Neuronal stem cell (in vitro differentiated cells): ENCODE data around the gene EFS.

Experiments used
- DNase-seq: peaks from one replicate; pipeline ENCODE4 v3.0.0-alpha.2; 2013; ENCODE audit warnings: low spot score
- H2AFZ ChIP-seq: one replicate; pipeline ENCODE4 v1.6.1; 2013; ENCODE audit warnings: mild to moderate bottlenecking, low read length, inconsistent platforms
- H2AK5ac ChIP-seq: 2 replicates; pipeline ENCODE4 v1.6.1; 2013; ENCODE audit warnings: low read depth, mild to moderate bottlenecking, inconsistent platforms, low read length, moderate library complexity, mixed read lengths
- H2BK120ac ChIP-seq: 2 replicates; pipeline ENCODE4 v1.6.1; 2013; ENCODE audit warnings: low read depth, mild to moderate bottlenecking, inconsistent platforms, low read length, moderate library complexity, mixed read lengths
- H2BK12ac ChIP-seq: one replicate; pipeline ENCODE4 v1.6.1; 2013; ENCODE audit warnings: low read length, inconsistent platforms
- H2BK15ac ChIP-seq: 2 replicates; pipeline ENCODE4 v1.6.1; 2013; ENCODE audit warnings: mild to moderate bottlenecking, low read length, inconsistent platforms, mixed read lengths
- H2BK5ac ChIP-seq: one replicate; pipeline ENCODE4 v1.6.1; 2013; ENCODE audit warnings: inconsistent platforms, mild to moderate bottlenecking, low read length, moderate library complexity
- H3K14ac ChIP-seq: one replicate; pipeline ENCODE4 v1.6.1; 2013; ENCODE audit warnings: low read length, inconsistent platforms
- H3K18ac ChIP-seq: 2 replicates; pipeline ENCODE4 v1.6.1; 2013; ENCODE audit warnings: low read length, inconsistent platforms
- H3K23ac ChIP-seq: 2 replicates; pipeline ENCODE4 v1.6.1; 2013; ENCODE audit warnings: low read depth, mild to moderate bottlenecking, mixed read lengths, low read length, inconsistent platforms; ENCODE audit not compliant: poor library complexity
- H3K27ac ChIP-seq: replicated peaks from 3 replicates; pipeline ENCODE4 v1.5.1; 2013; ENCODE audit warnings: low read length, inconsistent platforms
- H3K27me3 ChIP-seq, 3 experiments: 2 replicates each; pipeline ENCODE4 v1.6.1; 2013; ENCODE audit warnings: low read length in 3 of 3, mild to moderate bottlenecking in 2 of 3, inconsistent platforms in 1 of 3, low read depth in 1 of 3, mixed read lengths in 1 of 3, moderate library complexity in 1 of 3; ENCODE audit not compliant: control insufficient read depth in 3 of 3, insufficient read depth in 3 of 3
- H3K36me3 ChIP-seq, 2 donors: replicated peaks in 1 of 2; 2 replicates each; pipeline ENCODE4 v1.6.1; 2013; ENCODE audit warnings: low read length in 2 of 2; ENCODE audit not compliant: control insufficient read depth in 2 of 2, insufficient read depth in 2 of 2
- H3K4ac ChIP-seq: 2 replicates; pipeline ENCODE4 v1.6.1; 2013; ENCODE audit warnings: inconsistent platforms, mild to moderate bottlenecking, low read length, moderate library complexity
- H3K4me1 ChIP-seq, 2 donors: 1 replicate in 1 of 2; 2 replicates in 1 of 2; pipeline ENCODE4 v1.6.1; 2013; ENCODE audit warnings: low read length in 2 of 2, low read depth in 1 of 2; ENCODE audit not compliant: control insufficient read depth in 2 of 2, insufficient read depth in 1 of 2
- H3K4me2 ChIP-seq: one replicate; pipeline ENCODE4 v1.6.1; 2013; ENCODE audit warnings: mild to moderate bottlenecking, low read length, inconsistent platforms; ENCODE audit not compliant: insufficient read depth, poor library complexity, severe bottlenecking
- H3K4me3 ChIP-seq, 2 donors: 2 replicates each; pipeline ENCODE4 v1.5.1; 2013; ENCODE audit warnings: low read length in 2 of 2, mild to moderate bottlenecking in 2 of 2, inconsistent platforms in 1 of 2, moderate library complexity in 1 of 2
- H3K79me1 ChIP-seq: one replicate; pipeline ENCODE4 v1.6.1; 2013; ENCODE audit warnings: low read depth, mild to moderate bottlenecking, inconsistent platforms, low read length, moderate library complexity
- H3K9ac ChIP-seq: one replicate; pipeline ENCODE4 v1.6.1; 2013; ENCODE audit warnings: mild to moderate bottlenecking, low read depth, low read length, inconsistent platforms; ENCODE audit not compliant: poor library complexity
- H3K9me3 ChIP-seq, 2 donors: replicated peaks in 1 of 2; 2 replicates each; pipeline versions ENCODE3 to v1.6.1; 2013; ENCODE audit warnings: low read length in 2 of 2, mild to moderate bottlenecking in 2 of 2, inconsistent platforms in 1 of 2, low read depth in 1 of 2, mixed read lengths in 1 of 2, moderate library complexity in 1 of 2; ENCODE audit not compliant: control insufficient read depth in 2 of 2, insufficient read depth in 1 of 2
- H4K8ac ChIP-seq: one replicate; pipeline ENCODE4 v1.6.1; 2013; ENCODE audit warnings: low read depth, mild to moderate bottlenecking, inconsistent platforms, low read length, moderate library complexity
- H4K91ac ChIP-seq: one replicate; pipeline ENCODE4 v1.6.1; 2013; ENCODE audit warnings: low read length, low read depth, mild to moderate bottlenecking, inconsistent platforms; ENCODE audit not compliant: poor library complexity
- WGBS, 2 donors: extraction: QIAGEN DNeasy Blood & Tissue Kit; methylation state at CpG; one replicate each; pipeline ENCODE4 v1.1.7; 2013; ENCODE audit warnings: missing lambda C conversion rate in 2 of 2, mixed read lengths in 1 of 2; ENCODE audit not compliant: insufficient read length in 2 of 2, insufficient replicate concordance in 1 of 2; ENCODE audit errors: extremely low coverage in 2 of 2; 5-methylcytosine and 5-hydroxymethylcytosine counted together

EFS gene

DNA sequence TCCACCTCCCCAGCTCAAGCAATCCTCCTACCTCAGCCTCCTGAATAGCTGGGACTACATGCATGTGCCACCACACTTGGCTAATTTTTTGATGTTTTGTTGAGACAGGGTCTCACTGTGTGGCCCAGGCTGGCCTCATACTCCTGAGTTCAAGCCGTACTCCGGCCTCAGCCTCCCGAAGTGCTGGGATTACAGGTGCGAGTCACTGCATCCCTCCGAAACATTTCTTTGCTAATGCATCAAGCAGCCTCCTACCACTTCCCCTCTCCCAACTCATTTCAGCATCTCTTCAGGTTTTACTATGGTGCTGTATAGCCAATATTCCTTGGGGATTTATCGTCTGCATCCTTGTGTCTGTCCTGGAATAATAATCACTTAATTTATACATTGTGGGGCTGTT, 10.0 kb downstream of the EFS start:
- no peak overlapping the region for H4K8ac ChIP-seq

DNA sequence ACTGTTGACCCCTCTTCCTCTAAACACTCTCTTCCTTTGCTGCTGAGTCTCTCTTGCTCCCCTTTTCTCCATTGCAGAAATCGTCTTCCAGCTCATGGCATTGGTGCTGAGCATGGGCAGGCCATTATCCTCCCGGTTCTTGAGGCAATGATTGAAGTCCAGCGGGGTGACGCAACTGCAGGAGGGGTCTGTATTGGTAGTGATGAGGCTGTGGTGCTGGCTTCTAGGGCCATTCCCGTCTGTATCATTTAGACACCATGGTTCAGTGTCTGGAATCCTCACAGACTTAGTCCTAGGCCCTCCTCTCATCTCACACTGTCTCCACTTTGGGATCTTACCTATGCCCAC, 11.6 kb downstream of the EFS start:
- no peak overlapping the region for H3K27ac ChIP-seq

More for the DNA sequence above, 10.0 kb downstream of the EFS start:
- no peak overlapping the region for H3K4me2 ChIP-seq
- no peaks in the 10 kb centered on the region for H3K9me3 ChIP-seq
- no peak overlapping the region for H2AFZ ChIP-seq
- H3K23ac ChIP-seq: no peak overlapping the region
- no peak overlapping the region for H2BK120ac ChIP-seq
- H3K27me3 ChIP-seq: peaks cover 0 to 3% (median 0%) of the 10 kb centered on the region in 3 experiments
- H2BK12ac ChIP-seq: no peak overlapping the region
- peaks cover 1% of the 10 kb centered on the region for H3K79me1 ChIP-seq
- H3K4me1 ChIP-seq: peaks cover 0 to 9% of the 10 kb centered on the region in 2 donors
- no peak overlapping the region for H2AK5ac ChIP-seq
- H2BK15ac ChIP-seq: no peak overlapping the region
- no CpG with 5 or more reads among the region's 6 CpGs for WGBS, 2 donors
- peaks cover 26 to 53% of the 10 kb centered on the region in 2 donors for H3K36me3 ChIP-seq
- no peak overlapping the region for H3K27ac ChIP-seq
- no peak overlapping the region for H3K18ac ChIP-seq
- no peak overlapping the region for H2BK5ac ChIP-seq
- DNase-seq: no peak
- no peak overlapping the region for H4K91ac ChIP-seq
- peak overlapping the region; percentile 22 for H3K14ac ChIP-seq
- no peak overlapping the region for H3K9ac ChIP-seq
- no peak overlapping the region for H3K4ac ChIP-seq
- no peak overlapping the region for H3K4me3 ChIP-seq

DNA sequence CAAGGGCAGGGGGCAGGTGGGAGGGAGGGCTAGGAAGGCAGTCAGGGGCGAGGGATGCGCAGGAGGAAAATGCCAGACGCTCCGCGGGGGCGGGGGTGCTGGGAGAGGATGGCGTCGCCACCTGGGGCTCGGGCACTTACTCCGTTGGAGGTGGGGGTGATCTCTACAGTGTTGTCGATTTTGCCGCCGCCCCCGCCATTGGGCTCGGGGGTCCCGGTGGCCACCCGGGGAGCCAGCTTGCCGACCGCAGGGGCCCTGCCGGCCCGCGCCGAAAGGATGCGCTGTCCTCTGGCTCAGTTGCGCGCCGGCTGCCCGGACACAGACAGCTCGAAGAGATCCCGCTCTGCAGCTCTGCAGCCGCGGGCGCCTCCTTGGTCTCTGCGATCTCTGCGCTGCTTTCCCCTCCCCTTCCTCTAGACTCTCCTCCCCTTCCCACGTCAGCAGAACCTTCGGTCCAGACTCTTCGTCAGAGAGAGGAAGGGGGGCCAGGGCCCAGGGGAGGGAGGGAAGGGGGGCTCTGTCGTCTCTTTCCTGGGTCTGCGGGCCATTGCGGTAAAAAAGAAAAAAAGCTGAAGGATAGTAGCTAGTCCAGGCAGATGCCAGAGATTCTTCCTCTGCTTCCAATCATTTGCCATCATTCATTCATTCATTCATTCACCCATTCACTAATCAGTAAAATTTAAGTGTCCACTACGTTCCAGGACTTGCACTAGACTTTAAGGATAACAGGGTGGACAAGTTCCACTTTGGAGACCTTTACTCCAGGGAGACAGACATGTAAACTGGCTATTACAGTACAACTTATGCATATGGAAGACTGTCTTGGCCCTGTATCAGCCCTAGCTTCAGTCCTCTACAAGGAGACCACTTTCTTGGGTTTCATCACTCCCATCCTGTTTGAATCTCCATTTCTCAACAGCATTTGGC, 12.2 kb downstream of the EFS start, which contains the start of gene SLC22A17:
TSS of gene SLC22A17 (minus strand) at position 382 of the 927 bp plus-strand sequence.
- H2BK5ac ChIP-seq: peak within 1 kb of the TSS; percentile 85
- H3K23ac ChIP-seq: peak within 1 kb of the TSS; percentile 75
- H3K27ac ChIP-seq: peak within 1 kb of the TSS; percentile 56
- peak within 1 kb of the TSS; percentile 48 for H4K91ac ChIP-seq
- peak within 1 kb of the TSS; percentile 99 for H3K9ac ChIP-seq
- H4K8ac ChIP-seq: no peak within 1 kb of the TSS
- peak within 1 kb of the TSS; percentile 70 to 92 for H3K4me3 ChIP-seq
- H3K36me3 ChIP-seq: peaks cover 13 to 32% of the 10 kb centered on the region in 2 donors
- peaks cover 0 to 3% (median 0%) of the 10 kb centered on the region in 3 experiments for H3K27me3 ChIP-seq
- H3K4me1 ChIP-seq: peaks cover 0 to 9% of the 10 kb centered on the region in 2 donors
- peak within 1 kb of the TSS; percentile 48 for H2BK12ac ChIP-seq
- peak within 1 kb of the TSS; percentile 40 for H3K4ac ChIP-seq
- H3K4me2 ChIP-seq: peak within 1 kb of the TSS; percentile 99
- H3K9me3 ChIP-seq: no peaks in the 10 kb centered on the region
- peak within 1 kb of the TSS; percentile 66 for H2AK5ac ChIP-seq
- no CpG with 5 or more reads among the region's 42 CpGs for WGBS, 2 donors
- peak; percentile 82 for DNase-seq
- H3K18ac ChIP-seq: peak within 1 kb of the TSS; percentile 99
- no peaks in the 10 kb centered on the region for H3K79me1 ChIP-seq
- peak within 1 kb of the TSS; percentile 25 for H2BK120ac ChIP-seq
- H2AFZ ChIP-seq: peak within 1 kb of the TSS; percentile 94
- H2BK15ac ChIP-seq: peak within 1 kb of the TSS; percentile 40
- H3K14ac ChIP-seq: peak within 1 kb of the TSS; percentile 97

More for the DNA sequence above, 11.6 kb downstream of the EFS start:
- H3K79me1 ChIP-seq: no peaks in the 10 kb centered on the region
- H3K9me3 ChIP-seq: no peaks in the 10 kb centered on the region
- no peak overlapping the region for H3K18ac ChIP-seq
- no peak for DNase-seq
- H2BK120ac ChIP-seq: no peak overlapping the region
- no peak overlapping the region for H4K91ac ChIP-seq
- no peak overlapping the region for H2BK5ac ChIP-seq
- no peak overlapping the region for H4K8ac ChIP-seq
- H3K14ac ChIP-seq: no peak overlapping the region
- no peak overlapping the region for H3K4ac ChIP-seq
- no peak overlapping the region for H2BK12ac ChIP-seq
- no peak overlapping the region for H2BK15ac ChIP-seq
- H3K4me1 ChIP-seq: peaks cover 0 to 9% of the 10 kb centered on the region in 2 donors
- H3K23ac ChIP-seq: no peak overlapping the region
- no peak overlapping the region for H2AK5ac ChIP-seq
- peak overlapping the region; percentile 94 for H2AFZ ChIP-seq
- H3K27me3 ChIP-seq: peaks cover 0 to 3% (median 0%) of the 10 kb centered on the region in 3 experiments
- peaks cover 15 to 38% of the 10 kb centered on the region in 2 donors for H3K36me3 ChIP-seq
- no peak overlapping the region for H3K4me2 ChIP-seq
- WGBS, 2 donors: no CpG with 5 or more reads among the region's 5 CpGs
- H3K4me3 ChIP-seq: no peak overlapping the region
- no peak overlapping the region for H3K9ac ChIP-seq
